ENCODE results near the gene LACRT.

- TF ChIP-seq CTCF (IDR thresholded peaks at IDR 0.05) (no peak), EP300 (IDR thresholded peaks at IDR 0.05) (no peak)
Observed at GRCh38 chr12:54592316-54592715, 42.4 kb downstream of the LACRT start.

All from sigmoid colon (tissue), 4 donors.